Measurements from ENCODE around the gene UBL5. TPM values are rescaled to one million over a fixed set of nuclear protein-coding genes. Genes with fewer than 3 reads are reported as not detected.

Gene UBL5
- total and polyA plus RNA-seq, 10 of the 15 experiments (the other 5 are each of a cell fraction or from before 2014, with no cell fraction given), result 297 to 897 (median 711) TPM

GRCh38 chr19:9857920-9858746, 30.4 kb downstream of the UBL5 start:
- Histone ChIP-seq H3K4me3 (no peak overlapping the region), H3K9ac (ENCODE audit: control insufficient read depth, insufficient read depth, low read length) (no peak overlapping the region), H3K27me3 (replicated peaks in 1 of 2; ENCODE audit: control insufficient read depth in 2 of 2, insufficient read depth in 2 of 2, low read length in 1 of 2) (no peaks in the 10 kb centered on the region), H2AFZ (ENCODE audit: control insufficient read depth, low read depth, low read length) (no peak overlapping the region), H3K79me2 (ENCODE audit: control insufficient read depth, insufficient read depth, low read length) (no peaks in the 10 kb centered on the region), H4K20me1 (ENCODE audit: control insufficient read depth, insufficient read depth) (no peaks in the 10 kb centered on the region), H3K4me2 (ENCODE audit: control insufficient read depth, insufficient read depth) (no peak overlapping the region; the same call in 1 of the 2 replicates), H3K9me3 (replicated peaks; ENCODE audit: control insufficient read depth, insufficient read depth, low read length) (no peaks in the 10 kb centered on the region), H3K36me3 (ENCODE audit: control insufficient read depth in 2 of 2, insufficient read depth in 2 of 2, low read length in 1 of 2) (no peaks in the 10 kb centered on the region), H3K27ac (ENCODE audit: control insufficient read depth, insufficient read depth) (no peak overlapping the region), H3K4me1 (ENCODE audit: control insufficient read depth, insufficient read depth, low read length) (peaks cover 16% of the 10 kb centered on the region)
- in situ Hi-C loops (cut with MboI) (no loop called here), intact Hi-C loops (cut with micrococcal nuclease; ENCODE audit: unreplicated experiment) (no loop called here)
- BruUV-seq (replicated peaks), result no TSS peak
- TF ChIP-seq SPI1 (IDR thresholded peaks at IDR 0.05; ENCODE audit: borderline replicate concordance, insufficient read depth, low read depth, low read length) (peak; percentile 43; the same call in 1 of the 2 replicates), ZBTB33 (IDR thresholded peaks at IDR 0.05) (no peak), NFYA (IDR thresholded peaks at IDR 0.05; ENCODE audit: borderline replicate concordance, low read depth, low read length) (no peak)
- FAIRE-seq (no peak), ATAC-seq (no peak), DNase-seq (ENCODE audit: low read depth, low spot score) (no peak)
- ChIA-PET POLR2A (interaction anchor here (1.3 kb wide), 1 partner anchor 31 kb away, joined by 3 read pairs; the partner anchor contains the start of gene UBL5), CTCF (no interaction called here), RAD21 (ENCODE audit: unreplicated experiment) (interaction anchor here (0.6 kb wide), 1 partner anchor 307 kb away, joined by 3 read pairs; no protein-coding TSS in a partner anchor), SMC1A (ENCODE audit: uncharacterized antibody, unreplicated experiment) (no interaction called here)
- whole genome bisulfite sequencing (ENCODE audit: insufficient coverage, insufficient replicate concordance, low lambda C conversion rate, missing lambda C conversion rate), result 56% methylated on average over 9 of the region's 10 CpGs

GRCh38 chr19:9858766-9859165, 31.0 kb downstream of the UBL5 start:
- Histone ChIP-seq H3K27ac (ENCODE audit: control insufficient read depth, insufficient read depth) (no peak overlapping the region), H3K36me3 (ENCODE audit: control insufficient read depth in 2 of 2, insufficient read depth in 2 of 2, low read length in 1 of 2) (no peaks in the 10 kb centered on the region), H3K79me2 (ENCODE audit: control insufficient read depth, insufficient read depth, low read length) (no peaks in the 10 kb centered on the region), H3K9ac (ENCODE audit: control insufficient read depth, insufficient read depth, low read length) (no peak overlapping the region), H3K9me3 (replicated peaks; ENCODE audit: control insufficient read depth, insufficient read depth, low read length) (no peaks in the 10 kb centered on the region), H4K20me1 (ENCODE audit: control insufficient read depth, insufficient read depth) (no peaks in the 10 kb centered on the region), H3K4me1 (ENCODE audit: control insufficient read depth, insufficient read depth, low read length) (peaks cover 16% of the 10 kb centered on the region), H3K4me3 (no peak overlapping the region), H3K27me3 (replicated peaks in 1 of 2; ENCODE audit: control insufficient read depth in 2 of 2, insufficient read depth in 2 of 2, low read length in 1 of 2) (no peaks in the 10 kb centered on the region), H3K4me2 (ENCODE audit: control insufficient read depth, insufficient read depth) (no peak overlapping the region), H2AFZ (ENCODE audit: control insufficient read depth, low read depth, low read length) (no peak overlapping the region)
- no peak for ATAC-seq
- in situ Hi-C loops (cut with MboI) (no loop called here), intact Hi-C loops (cut with micrococcal nuclease; ENCODE audit: unreplicated experiment) (no loop called here)
- DNase-seq (ENCODE audit: low read depth, low spot score), result no peak
- FAIRE-seq, result no peak
- RAD21 ChIA-PET (ENCODE audit: unreplicated experiment), result interaction anchor here (0.6 kb wide), 1 partner anchor 306 kb away, joined by 3 read pairs; no protein-coding TSS in a partner anchor
- SMC1A ChIA-PET (ENCODE audit: uncharacterized antibody, unreplicated experiment), result no interaction called here
- CTCF ChIA-PET, result no interaction called here
- no TSS peak for BruUV-seq (replicated peaks)
- TF ChIP-seq, protein P1, sequence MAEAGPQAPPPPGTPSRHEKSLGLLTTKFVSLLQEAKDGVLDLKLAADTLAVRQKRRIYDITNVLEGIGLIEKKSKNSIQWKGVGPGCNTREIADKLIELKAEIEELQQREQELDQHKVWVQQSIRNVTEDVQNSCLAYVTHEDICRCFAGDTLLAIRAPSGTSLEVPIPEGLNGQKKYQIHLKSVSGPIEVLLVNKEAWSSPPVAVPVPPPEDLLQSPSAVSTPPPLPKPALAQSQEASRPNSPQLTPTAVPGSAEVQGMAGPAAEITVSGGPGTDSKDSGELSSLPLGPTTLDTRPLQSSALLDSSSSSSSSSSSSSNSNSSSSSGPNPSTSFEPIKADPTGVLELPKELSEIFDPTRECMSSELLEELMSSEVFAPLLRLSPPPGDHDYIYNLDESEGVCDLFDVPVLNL (IDR thresholded peaks at IDR 0.05; ENCODE audit: low read depth, low read length), result no peak
- POLR2A ChIA-PET, result interaction anchor here (1.3 kb wide), 1 partner anchor 32 kb away, joined by 3 read pairs; the partner anchor contains the start of gene UBL5

Measured in GM12878 (cell line).